NCI-H2029 treated with DMSO at 0.1 percent for 48 hours (cell line): ENCODE results near the gene PARP11.

Experiments
- DNase-seq: peaks from one replicate; lab custom pipeline; 2025; lab: John Stamatoyannopoulos, UW

PARP11 gene

GRCh38 chr12:3770891-3771290, 102.3 kb downstream of the PARP11 start:
- DNase-seq, result no peak

GRCh38 chr12:3768911-3769447, 104.2 kb downstream of the PARP11 start:
- DNase-seq, result no peak

- no peak for DNase-seq
These were observed 112.0 kb downstream of the PARP11 start for GRCh38 chr12:3761116-3761735.

GRCh38 chr12:3759878-3760277, 113.3 kb downstream of the PARP11 start:
- DNase-seq, result no peak
